ENCODE data around the gene PLCXD3. TPM values are rescaled to one million over a fixed set of nuclear protein-coding genes. Genes with fewer than 3 reads are reported as not detected.

Gene PLCXD3
- total and polyA plus RNA-seq, 2 of the 8 experiments (the other 6 are each of a cell fraction or from before 2014, with no cell fraction given): 0.03 to 0.07 TPM

DNA sequence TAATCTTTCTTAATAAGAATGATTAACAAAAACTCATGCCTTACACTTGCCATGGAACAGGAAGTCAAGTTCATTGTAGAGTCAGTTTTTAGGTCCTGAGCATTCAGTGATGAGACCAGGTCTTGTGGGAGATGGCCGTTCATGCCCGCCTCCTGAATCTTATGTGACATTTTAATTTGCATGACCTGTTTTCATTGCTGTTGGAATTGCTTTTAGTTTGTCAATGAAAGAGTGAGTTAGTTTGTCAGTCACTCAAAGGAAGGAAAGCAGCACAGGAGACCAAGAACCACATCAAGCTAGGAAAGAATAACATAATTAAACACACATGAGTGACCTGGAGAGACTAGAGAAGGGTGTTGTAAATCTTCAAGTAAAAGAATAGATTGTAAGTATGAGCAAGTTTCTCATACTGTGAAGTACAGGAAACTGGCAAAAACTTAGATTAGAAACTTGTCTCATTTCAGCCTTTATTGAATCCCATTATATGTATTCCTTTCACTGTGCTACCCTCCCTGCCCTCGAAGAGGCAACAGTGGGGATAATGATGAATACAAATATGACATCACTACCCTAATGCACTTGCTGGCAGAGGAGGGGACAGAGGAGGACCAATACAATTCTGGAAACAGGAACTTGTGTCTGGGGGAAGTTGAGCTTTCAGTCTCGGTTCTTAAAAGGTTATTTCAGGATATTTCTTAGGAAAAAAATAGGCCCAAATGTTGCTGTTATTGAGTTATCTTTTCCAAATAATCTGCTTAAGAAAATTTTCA lies 232.7 kb downstream of the PLCXD3 start:
- no peaks in the 10 kb centered on the region for H4K20me1 ChIP-seq (replicated peaks in 1 of 2; ENCODE audit: control insufficient read depth in 1 of 2, insufficient read depth in 2 of 2, low read length in 2 of 2)
- no peaks in the 10 kb centered on the region for H3K79me1 ChIP-seq (ENCODE audit: low read depth, low read length)
- H3K56ac ChIP-seq (replicated peaks; ENCODE audit: insufficient read length, low read depth, low read length): no peak overlapping the region
- no peak overlapping the region for H4K5ac ChIP-seq (ENCODE audit: insufficient read length, low read depth, low read length)
- H4K8ac ChIP-seq (ENCODE audit: extremely low read depth, insufficient read depth, low read length): no peak overlapping the region
- H3K27me3 ChIP-seq (replicated peaks in 1 of 4; ENCODE audit: control insufficient read depth in 3 of 4, extremely low read depth in 1 of 4, insufficient read depth in 3 of 4, low read length in 3 of 4): no peaks in the 10 kb centered on the region
- no peaks in the 10 kb centered on the region for H3K23me2 ChIP-seq (ENCODE audit: low read depth, low read length)
- H2BK5ac ChIP-seq (ENCODE audit: low read depth, low read length): no peak overlapping the region
- TF ChIP-seq BACH1 (IDR thresholded peaks at IDR 0.05; ENCODE audit: low read length) (no peak), SP4 (IDR thresholded peaks at IDR 0.05; ENCODE audit: low read length) (no peak), ASH2L (IDR thresholded peaks at IDR 0.05; ENCODE audit: low read length) (no peak), MAFK (IDR thresholded peaks at IDR 0.05; ENCODE audit: low read depth, low read length) (no peak), ZNF274 (IDR thresholded peaks at IDR 0.05; ENCODE audit: borderline replicate concordance, extremely low read depth, low read length) (no peak), CREB1 (IDR thresholded peaks at IDR 0.05) (no peak), GTF2F1 (IDR thresholded peaks at IDR 0.05; ENCODE audit: borderline replicate concordance, low read depth, low read length) (no peak), EZH2 (IDR thresholded peaks at IDR 0.05; ENCODE audit: low read depth, low read length, severe bottlenecking) (no peak), KDM5A (IDR thresholded peaks at IDR 0.05; ENCODE audit: low read length) (no peak)
- H3K18ac ChIP-seq (ENCODE audit: extremely low read depth, low read length): no peak overlapping the region
- H3K4me3 ChIP-seq (ENCODE audit: extremely low read depth in 1 of 4, insufficient read depth in 2 of 4, low read depth in 3 of 4, low read length in 4 of 4): no peak overlapping the region
- 90% methylated on average over 4 of the region's 4 CpGs; no CpG with 5 or more reads in 1 of the 2 experiments for WGBS, 2 experiments (ENCODE audit: extremely low coverage in 1 of 2, insufficient coverage in 1 of 2, insufficient read length in 1 of 2, insufficient replicate concordance in 2 of 2, low coverage in 1 of 2, low lambda C conversion rate in 2 of 2, missing lambda C conversion rate in 1 of 2)
- H2BK120ac ChIP-seq (replicated peaks; ENCODE audit: low read depth, low read length): no peak overlapping the region
- FAIRE-seq: no peak
- H3K4me2 ChIP-seq (ENCODE audit: insufficient read depth in 1 of 2, low read depth in 2 of 2, low read length in 2 of 2): no peak overlapping the region
- ChIA-PET CTCF (ENCODE audit: partially characterized antibody) (interaction anchor here (0.9 to 1.3 kb wide), 2 partner anchors 373 kb away, joined by 4 read pairs; no protein-coding TSS in a partner anchor), POLR2A (ENCODE audit: partially characterized antibody) (no interaction called here)
- H3K4ac ChIP-seq (replicated peaks; ENCODE audit: insufficient read length, low read depth, low read length): no peak overlapping the region
- H2BK20ac ChIP-seq (ENCODE audit: low read length): no peak overlapping the region
- no peak overlapping the region for H4K91ac ChIP-seq (replicated peaks; ENCODE audit: insufficient read length, low read length)
- no peaks in the 10 kb centered on the region for H3K4me1 ChIP-seq (replicated peaks in 1 of 4; ENCODE audit: control insufficient read depth in 3 of 4, insufficient read depth in 4 of 4, low read length in 3 of 4)
- no peak overlapping the region for H2AFZ ChIP-seq (ENCODE audit: low read length)
- H3K23ac ChIP-seq (ENCODE audit: insufficient read length): no peak overlapping the region
- H3K79me2 ChIP-seq (ENCODE audit: control insufficient read depth in 1 of 2, insufficient read depth in 2 of 2, low read length in 2 of 2): no peaks in the 10 kb centered on the region
- no peak overlapping the region for H2BK12ac ChIP-seq (ENCODE audit: low read depth, low read length)
- no peak overlapping the region for H3K14ac ChIP-seq (ENCODE audit: insufficient read length)
- no peak overlapping the region for H3K9ac ChIP-seq (replicated peaks in 1 of 4; ENCODE audit: extremely low read depth in 1 of 4, low read depth in 3 of 4, low read length in 3 of 4)
- no peaks in the 10 kb centered on the region for H3K9me3 ChIP-seq (ENCODE audit: insufficient read depth in 2 of 2, low read depth in 1 of 2, low read length in 1 of 2)
- no peak overlapping the region for H3K27ac ChIP-seq (ENCODE audit: low read depth, low read length)
- DNase-seq (ENCODE audit: low read depth in 1 of 2, low spot score in 2 of 2): no peak
- no peaks in the 10 kb centered on the region for H3K36me3 ChIP-seq (ENCODE audit: control insufficient read depth in 2 of 4, insufficient read depth in 4 of 4, low read length in 3 of 4)
- no peak overlapping the region for H2AK5ac ChIP-seq (ENCODE audit: low read depth, low read length)
- H2BK15ac ChIP-seq (ENCODE audit: low read length): no peak overlapping the region
